ENCODE data around the gene MDK.

MDK gene

DNA sequence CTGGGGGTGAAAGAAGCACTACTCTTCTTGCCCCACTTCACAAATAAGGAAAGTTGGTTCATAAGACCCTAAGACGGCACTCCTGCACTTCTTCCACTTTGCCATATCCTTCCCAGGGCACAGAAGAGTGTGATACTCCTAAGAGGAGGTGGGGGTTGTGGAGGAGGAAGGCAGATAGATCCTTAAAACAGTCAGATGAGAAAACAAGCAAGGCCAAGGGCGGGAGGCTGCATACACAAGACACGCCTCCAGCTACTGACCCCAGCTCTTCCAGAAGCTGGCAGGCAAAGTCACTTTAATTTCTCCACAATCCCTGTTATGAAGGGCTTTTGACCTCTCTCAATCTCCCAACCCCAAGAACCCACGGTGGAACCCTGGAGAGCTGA lies 11.8 kb downstream of the MDK start:
- POLR2A ChIA-PET = interaction anchor here (1.0 kb wide), 1 partner anchor 83 kb away, joined by 3 read pairs; no protein-coding TSS in a partner anchor
- TF ChIP-seq, protein P1, sequence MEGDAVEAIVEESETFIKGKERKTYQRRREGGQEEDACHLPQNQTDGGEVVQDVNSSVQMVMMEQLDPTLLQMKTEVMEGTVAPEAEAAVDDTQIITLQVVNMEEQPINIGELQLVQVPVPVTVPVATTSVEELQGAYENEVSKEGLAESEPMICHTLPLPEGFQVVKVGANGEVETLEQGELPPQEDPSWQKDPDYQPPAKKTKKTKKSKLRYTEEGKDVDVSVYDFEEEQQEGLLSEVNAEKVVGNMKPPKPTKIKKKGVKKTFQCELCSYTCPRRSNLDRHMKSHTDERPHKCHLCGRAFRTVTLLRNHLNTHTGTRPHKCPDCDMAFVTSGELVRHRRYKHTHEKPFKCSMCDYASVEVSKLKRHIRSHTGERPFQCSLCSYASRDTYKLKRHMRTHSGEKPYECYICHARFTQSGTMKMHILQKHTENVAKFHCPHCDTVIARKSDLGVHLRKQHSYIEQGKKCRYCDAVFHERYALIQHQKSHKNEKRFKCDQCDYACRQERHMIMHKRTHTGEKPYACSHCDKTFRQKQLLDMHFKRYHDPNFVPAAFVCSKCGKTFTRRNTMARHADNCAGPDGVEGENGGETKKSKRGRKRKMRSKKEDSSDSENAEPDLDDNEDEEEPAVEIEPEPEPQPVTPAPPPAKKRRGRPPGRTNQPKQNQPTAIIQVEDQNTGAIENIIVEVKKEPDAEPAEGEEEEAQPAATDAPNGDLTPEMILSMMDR (IDR thresholded peaks at IDR 0.05; ENCODE audit: control extremely low read depth, extremely low read depth, low read depth, missing control alignments) = no peak
- no peak for DNase-seq (ENCODE audit: extremely low spot score)
- CTCF ChIA-PET = interaction anchor here (1.0 to 7.4 kb wide), 11 partner anchors 7 to 225 kb away, joined by 3 to 83 read pairs (median 7); partner anchors contain the start of gene DGKZ

DNA sequence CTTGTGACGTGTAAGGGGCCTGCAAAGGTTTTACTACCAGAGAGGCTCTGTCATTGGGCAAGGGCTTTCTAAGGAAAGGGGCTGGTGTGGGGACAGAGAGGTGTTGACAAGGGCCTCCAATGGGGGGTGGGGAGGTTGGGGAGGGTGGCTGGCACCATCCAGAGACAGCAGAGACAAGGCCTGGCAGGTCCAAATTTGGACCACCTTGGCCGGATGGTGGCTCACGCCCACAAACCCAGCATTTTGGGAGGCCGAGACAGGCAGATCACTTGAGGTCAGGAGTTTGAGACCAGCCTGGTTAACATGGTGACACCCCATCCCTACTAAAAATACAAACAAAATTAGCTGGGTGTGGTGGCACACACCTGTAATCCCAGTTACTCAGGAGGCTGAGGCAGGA lies 12.3 kb downstream of the MDK start:
- TF ChIP-seq, protein P1 (IDR thresholded peaks at IDR 0.05; ENCODE audit: control extremely low read depth, extremely low read depth, low read depth, missing control alignments) = no peak
- DNase-seq (ENCODE audit: extremely low spot score) = no peak
- POLR2A ChIA-PET = no interaction called here
- CTCF ChIA-PET = interaction anchor here (1.2 to 7.4 kb wide), 3 partner anchors 16 to 137 kb away, joined by 5 to 83 read pairs (median 15); no protein-coding TSS in a partner anchor

DNA sequence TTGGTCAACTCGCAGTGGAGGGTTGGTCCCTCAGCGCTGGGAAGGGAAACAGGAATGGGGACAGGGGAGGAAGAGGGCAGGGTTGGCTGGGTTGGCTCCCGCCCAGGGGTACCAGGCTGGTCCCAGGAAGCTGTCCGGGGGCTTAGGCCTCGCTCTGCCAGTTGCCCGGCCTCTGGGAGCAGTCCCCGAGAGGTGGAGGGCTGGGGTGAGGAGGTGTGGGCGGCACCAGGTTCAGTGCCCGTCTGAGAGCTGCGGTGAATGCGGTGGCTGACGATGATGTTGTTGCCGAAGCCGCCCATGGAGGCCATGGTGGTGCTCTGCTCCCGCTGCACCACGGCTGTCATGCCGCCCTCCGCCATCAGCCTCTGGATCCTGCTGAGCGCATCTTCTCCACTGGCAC lies 16.1 kb downstream of the MDK start:
- ChIA-PET POLR2A (no interaction called here), CTCF (interaction anchor here (1.0 to 5.3 kb wide), 4 partner anchors 9 to 145 kb away, joined by 3 to 42 read pairs (median 4); no protein-coding TSS in a partner anchor)
- no peak for DNase-seq (ENCODE audit: extremely low spot score)
- TF ChIP-seq, protein P1 (IDR thresholded peaks at IDR 0.05; ENCODE audit: control extremely low read depth, extremely low read depth, low read depth, missing control alignments) = no peak

DNA sequence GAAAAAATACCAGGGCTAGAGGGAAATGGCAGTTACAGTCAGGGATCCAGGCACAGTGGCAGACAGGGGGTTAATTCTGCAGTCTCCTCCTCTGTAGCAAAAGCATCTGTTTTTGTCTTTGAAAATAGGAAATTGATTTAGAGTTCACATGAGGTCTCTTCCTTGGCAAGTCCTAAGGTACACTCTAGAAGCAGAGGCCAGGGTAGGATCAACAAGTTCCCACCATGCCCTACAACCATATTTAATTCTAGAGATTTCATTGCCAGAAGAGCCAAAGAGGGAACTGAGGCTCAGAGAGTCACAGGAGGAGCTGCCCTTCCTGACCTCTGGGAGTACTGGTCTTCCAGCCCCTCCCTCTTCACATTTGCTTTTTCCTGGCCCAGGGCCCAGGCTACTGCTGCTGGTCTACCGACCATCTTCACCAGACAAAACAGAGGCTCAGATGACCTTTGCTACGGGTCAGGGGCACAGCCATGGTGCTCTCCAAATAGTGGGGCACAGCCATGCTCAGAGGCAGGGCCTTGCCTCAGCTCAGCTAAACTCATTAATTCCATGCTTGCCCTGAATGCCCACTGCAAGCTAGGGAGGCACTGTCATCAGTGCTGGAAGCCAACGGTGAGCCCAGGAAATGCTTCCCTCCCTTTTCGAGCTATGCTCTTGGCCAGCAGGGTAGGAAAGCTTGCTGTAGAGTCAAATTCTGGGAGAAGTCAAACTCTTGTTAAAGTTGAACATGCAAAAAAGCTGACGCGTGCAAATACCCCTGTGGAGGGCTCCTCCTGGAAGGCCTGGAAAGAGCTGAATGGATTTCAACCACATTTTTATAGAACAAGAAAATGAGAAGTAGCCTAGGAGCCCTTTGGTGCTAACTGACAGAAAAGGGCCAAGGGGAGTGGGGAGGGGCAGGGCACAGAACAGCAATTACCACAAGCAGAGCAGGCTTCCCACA lies 21.8 kb downstream of the MDK start:
- CTCF ChIA-PET = interaction anchor here (0.6 to 5.3 kb wide), 7 partner anchors 10 to 162 kb away, joined by 3 to 42 read pairs (median 3); no protein-coding TSS in a partner anchor

DNA sequence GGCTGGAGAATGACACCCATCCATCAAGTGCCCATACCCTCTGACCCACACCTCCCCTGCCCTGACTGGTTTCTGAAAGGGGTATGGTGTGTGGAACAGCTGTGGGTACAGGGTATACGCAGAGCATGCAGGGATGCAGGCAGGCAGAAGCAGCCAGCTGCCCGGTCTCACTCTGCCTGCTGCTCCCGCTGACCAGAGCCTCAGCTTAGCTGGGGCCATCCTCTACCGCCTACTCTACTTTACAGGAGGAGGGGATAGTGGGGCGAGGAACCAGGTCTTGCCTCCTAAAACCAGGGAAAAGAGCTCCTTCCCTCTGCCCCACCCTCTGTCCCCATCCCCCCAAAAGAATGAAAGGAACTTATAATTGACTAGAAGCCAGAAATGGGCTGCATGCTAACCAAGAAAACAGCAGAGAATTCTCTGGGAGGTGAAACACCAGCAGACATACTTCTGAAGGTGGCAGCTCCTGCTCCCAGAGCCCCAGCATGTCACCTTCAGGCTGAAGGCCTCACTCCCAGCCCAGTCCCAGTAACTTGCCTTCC lies 23.1 kb downstream of the MDK start:
- POLR2A ChIA-PET = no interaction called here

More for the DNA sequence above, 21.8 kb downstream of the MDK start:
- POLR2A ChIA-PET = no interaction called here
- TF ChIP-seq, protein P1 (IDR thresholded peaks at IDR 0.05; ENCODE audit: control extremely low read depth, extremely low read depth, low read depth, missing control alignments) = no peak
- DNase-seq (ENCODE audit: extremely low spot score) = no peak

DNA sequence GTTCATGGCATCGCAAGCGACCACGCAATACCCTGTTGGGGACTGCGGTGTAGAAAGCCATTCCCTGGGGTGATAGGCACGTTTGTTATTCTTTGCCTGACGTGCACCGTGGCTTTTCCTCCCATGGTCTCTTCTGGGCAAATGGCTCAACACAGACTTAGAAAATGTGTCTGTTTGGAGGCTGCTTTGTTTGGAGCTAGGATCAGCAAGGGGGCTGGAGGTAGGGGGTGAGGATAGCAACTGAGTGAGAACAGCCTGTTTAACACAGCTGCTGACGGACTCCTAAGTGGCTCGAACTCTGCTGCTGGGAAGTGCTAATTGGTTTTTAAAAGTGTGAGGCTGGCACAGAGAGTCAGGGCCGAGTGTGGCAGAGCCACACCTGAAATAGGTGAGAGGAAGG lies 26.2 kb downstream of the MDK start:
- no peak for DNase-seq (ENCODE audit: extremely low spot score)
- ChIA-PET CTCF (interaction anchor here (1.3 to 1.5 kb wide), 2 partner anchors 40 to 168 kb away, joined by 3 to 4 read pairs; no protein-coding TSS in a partner anchor), POLR2A (no interaction called here)
- TF ChIP-seq, protein P1 (IDR thresholded peaks at IDR 0.05; ENCODE audit: control extremely low read depth, extremely low read depth, low read depth, missing control alignments) = no peak

More for the DNA sequence above, 23.1 kb downstream of the MDK start:
- DNase-seq (ENCODE audit: extremely low spot score) = no peak
- CTCF ChIA-PET = interaction anchor here (0.9 to 1.6 kb wide), 3 partner anchors 13 to 53 kb away, joined by 3 to 4 read pairs (median 3); no protein-coding TSS in a partner anchor
- TF ChIP-seq, protein P1 (IDR thresholded peaks at IDR 0.05; ENCODE audit: control extremely low read depth, extremely low read depth, low read depth, missing control alignments) = no peak
